Measurements from ENCODE around the gene ADAMTS14. TPM values are rescaled to one million over a fixed set of nuclear protein-coding genes. Genes with fewer than 3 reads are reported as not detected.

The ADAMTS14 gene
- total RNA-seq, 8 experiments from 2014 or later, result 0.05 to 1.9 (median 0.50) TPM

DNA sequence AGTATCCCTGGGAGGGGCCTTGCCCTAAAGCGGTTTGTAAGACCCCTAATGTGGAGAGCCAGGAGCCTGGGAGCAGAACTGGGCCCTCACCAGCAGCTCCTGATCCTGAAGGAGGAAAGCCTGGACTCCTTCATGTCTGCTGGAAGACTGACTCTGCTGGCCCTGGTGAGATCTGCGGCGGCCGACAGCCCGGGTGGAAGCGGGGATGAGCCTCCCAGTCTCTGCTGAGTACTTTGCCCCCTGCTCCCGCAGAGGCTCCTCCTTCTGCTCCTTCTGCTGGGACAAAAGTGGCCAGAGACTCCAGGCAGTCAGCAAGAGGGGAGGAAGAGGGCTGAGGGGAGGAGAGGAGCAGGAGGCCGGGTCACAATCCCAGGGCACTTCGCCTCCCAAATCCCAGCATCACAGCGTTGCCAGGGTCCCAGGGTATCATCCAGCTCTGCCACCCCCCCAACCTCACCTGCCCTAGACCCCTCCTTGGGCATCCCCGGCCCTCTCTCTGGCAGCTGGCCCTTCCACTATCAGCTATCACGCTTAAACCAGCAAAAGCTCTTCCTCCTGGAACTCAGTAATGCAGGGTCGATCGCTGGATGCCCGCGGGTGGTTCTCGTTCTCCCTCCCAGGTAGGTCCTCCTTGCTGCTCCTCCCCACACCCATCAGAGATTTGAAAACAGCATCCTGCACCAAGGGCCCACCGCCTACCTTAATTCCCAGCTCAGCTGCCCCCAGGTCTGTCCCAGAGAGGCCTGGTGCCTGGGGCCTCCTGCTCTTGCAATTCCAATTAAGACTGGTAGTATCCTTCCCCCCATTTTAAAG is 105.0 kb downstream of the ADAMTS14 start:
- H3K27ac ChIP-seq, result no peak overlapping the region
- 60 to 100% (median 97%) methylated on average over 1 to 6 of the region's 18 CpGs; no CpG with 5 or more reads in 6 of the 10 experiments for WGBS, 10 experiments
- H3K4me1 ChIP-seq (replicated peaks in 1 of 2), result peaks cover 0 to 4% of the 10 kb centered on the region in 2 donors
- no peak overlapping the region for H3K4me3 ChIP-seq
- in situ Hi-C loops (cut with MboI; ENCODE audit: low pct_unique_long_range_greater_than_20kb in 2 of 9, low sequenced_read_pairs in 9 of 9, unreplicated experiment in 9 of 9), result no loop called here
- no peak for ATAC-seq (replicated peaks in 6 of 8)

DNA sequence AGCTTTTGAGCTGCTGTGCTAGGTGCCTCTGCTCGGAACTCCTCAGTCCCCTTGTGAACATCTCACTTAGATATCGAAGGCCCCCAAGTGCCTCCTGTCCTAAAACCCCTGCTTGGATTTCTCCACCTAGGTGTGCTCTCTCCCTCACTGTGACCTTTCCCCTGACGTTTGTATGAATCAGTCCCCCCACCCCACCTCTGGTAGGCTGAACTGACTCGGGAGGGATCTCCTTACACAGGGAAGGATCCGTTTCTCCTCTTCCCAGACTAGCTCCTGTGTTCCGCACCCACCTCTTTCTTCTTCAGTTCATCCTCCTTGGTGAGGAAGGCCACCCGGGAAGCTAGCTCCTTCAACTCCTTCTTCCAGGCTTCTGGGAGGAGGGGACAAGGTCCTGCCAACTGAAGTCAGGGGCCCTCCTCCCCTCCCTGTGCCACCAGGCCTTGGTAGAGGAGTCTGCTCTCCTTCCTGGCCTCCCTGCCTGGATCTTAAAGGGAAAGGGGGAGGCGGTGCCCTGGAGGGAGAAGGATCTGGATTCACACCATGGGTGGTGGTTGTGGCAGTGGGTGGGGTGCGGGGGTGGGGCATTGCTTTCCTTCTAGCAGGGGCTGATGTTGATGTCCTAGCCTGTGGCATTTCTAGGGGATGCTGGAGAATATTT is 106.1 kb downstream of the ADAMTS14 start:
- Histone ChIP-seq H3K27ac (no peak overlapping the region), H3K4me1 (replicated peaks in 1 of 2) (peaks cover 0 to 4% of the 10 kb centered on the region in 2 donors), H3K4me3 (no peak overlapping the region)
- ATAC-seq (replicated peaks in 6 of 8), result peak in 3 of 8 experiments; percentile 4 to 17 (median 9)
- 53 to 100% (median 68%) methylated on average over 1 to 5 of the region's 9 CpGs; no CpG with 5 or more reads in 5 of the 10 experiments for WGBS, 10 experiments
- in situ Hi-C loops (cut with MboI; ENCODE audit: low pct_unique_long_range_greater_than_20kb in 2 of 9, low sequenced_read_pairs in 9 of 9, unreplicated experiment in 9 of 9), result no loop called here

DNA sequence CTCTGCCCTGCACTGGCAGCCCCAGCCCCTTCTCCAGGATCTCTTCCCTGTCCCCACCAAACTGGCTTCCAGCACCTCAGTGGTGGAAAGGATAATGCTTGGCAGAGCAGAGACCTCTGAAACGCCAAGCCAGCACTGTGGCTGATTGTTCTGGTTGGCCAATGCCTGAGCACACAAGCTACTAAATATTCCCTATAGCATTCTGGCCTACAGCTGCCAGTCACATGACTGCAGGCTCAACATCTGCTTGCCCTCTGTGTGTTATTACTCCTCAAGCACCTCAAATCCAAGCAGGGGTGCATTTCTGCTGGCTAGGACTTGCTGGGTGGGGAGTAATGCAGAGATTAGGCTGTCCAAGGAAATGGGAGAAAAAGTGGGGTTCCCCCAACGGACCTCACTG is 106.8 kb downstream of the ADAMTS14 start:
- Histone ChIP-seq H3K4me3 (no peak overlapping the region), H3K4me1 (replicated peaks in 1 of 2) (peaks cover 0 to 4% of the 10 kb centered on the region in 2 donors), H3K27ac (no peak overlapping the region)
- in situ Hi-C loops (cut with MboI; ENCODE audit: low pct_unique_long_range_greater_than_20kb in 2 of 9, low sequenced_read_pairs in 9 of 9, unreplicated experiment in 9 of 9), result no loop called here
- WGBS, 10 experiments, result 0 to 100% (median 86%) methylated on average over 1 of the region's 2 CpGs; no CpG with 5 or more reads in 6 of the 10 experiments
- peak in 4 of 8 experiments; percentile 7 to 64 (median 18) for ATAC-seq (replicated peaks in 6 of 8)

DNA sequence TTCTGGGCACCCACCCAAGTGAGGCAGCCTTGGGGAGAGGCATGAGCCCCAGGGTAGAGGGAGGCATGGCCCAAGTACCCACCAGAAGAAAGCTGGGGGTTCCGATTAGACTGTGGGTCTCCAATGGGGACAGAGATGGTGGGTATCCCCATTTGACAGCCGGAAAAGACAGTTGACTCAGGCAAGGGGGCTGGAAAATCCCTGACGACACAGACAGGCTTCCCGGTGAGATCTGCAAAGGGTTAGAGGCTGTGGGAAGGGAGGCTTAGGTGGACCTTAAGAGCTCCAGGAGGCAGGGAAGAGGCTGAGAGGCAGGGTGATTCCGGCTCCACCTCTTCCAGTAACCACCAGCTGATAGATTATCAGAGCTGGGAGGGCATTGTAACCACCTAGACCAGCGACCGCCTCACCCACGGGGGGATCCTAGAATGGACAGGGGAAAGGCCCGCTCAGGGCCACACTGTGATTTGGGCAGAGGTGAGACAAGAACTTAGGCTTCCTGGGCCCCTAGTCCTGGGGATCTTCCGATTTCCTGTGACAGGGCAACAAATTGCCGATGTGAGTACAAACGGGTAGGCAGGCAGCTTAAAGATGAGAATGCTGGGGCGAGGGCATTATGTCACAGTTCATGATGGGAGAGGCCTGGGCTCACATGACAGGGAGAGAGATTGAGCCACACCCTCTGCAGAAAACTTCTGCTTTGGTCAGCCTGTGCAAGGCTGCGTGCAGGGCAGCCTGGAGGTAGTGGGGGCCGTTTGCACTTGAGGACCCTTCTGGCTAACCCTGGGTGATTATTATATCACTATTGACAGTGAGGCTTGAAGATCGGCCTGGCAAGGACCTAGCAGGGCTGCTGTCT is 107.4 kb downstream of the ADAMTS14 start:
- peaks cover 0 to 4% of the 10 kb centered on the region in 2 donors for H3K4me1 ChIP-seq (replicated peaks in 1 of 2)
- in situ Hi-C loops (cut with MboI; ENCODE audit: low pct_unique_long_range_greater_than_20kb in 2 of 9, low sequenced_read_pairs in 9 of 9, unreplicated experiment in 9 of 9), result no loop called here
- no peak overlapping the region for H3K4me3 ChIP-seq
- WGBS, 10 experiments, result 0 to 82% (median 80%) methylated on average over 1 to 9 of the region's 16 CpGs; no CpG with 5 or more reads in 3 of the 10 experiments
- no peak overlapping the region for H3K27ac ChIP-seq
- peak in 4 of 8 experiments; percentile 31 to 82 (median 72) for ATAC-seq (replicated peaks in 6 of 8)

DNA sequence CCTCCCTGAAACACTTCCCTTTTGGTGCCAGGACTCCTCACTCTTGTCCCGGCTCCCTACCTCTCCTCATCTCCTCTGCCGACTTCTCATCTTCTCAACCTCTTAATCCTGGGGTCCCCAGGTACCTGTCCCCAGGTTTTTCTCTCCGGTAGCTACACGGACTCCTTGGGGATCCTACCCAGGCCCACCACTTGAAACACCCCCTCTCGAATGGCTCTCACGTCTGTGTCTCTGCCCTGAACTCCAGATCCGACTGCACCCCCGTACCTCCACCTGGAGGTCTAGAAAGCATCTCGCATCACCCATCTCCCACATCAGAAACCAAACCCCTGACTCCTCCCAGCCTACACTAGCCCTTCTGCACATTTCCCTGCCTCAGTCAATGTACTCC is 108.1 kb downstream of the ADAMTS14 start:
- 80 to 100% (median 89%) methylated on average over 1 to 6 of the region's 9 CpGs; no CpG with 5 or more reads in 3 of the 10 experiments for WGBS, 10 experiments
- ATAC-seq (replicated peaks in 6 of 8), result no peak
- Histone ChIP-seq H3K4me1 (replicated peaks in 1 of 2) (peaks cover 0 to under 1% of the 10 kb centered on the region in 2 donors), H3K27ac (no peak overlapping the region), H3K4me3 (no peak overlapping the region)
- in situ Hi-C loops (cut with MboI; ENCODE audit: low pct_unique_long_range_greater_than_20kb in 2 of 9, low sequenced_read_pairs in 9 of 9, unreplicated experiment in 9 of 9), result no loop called here

DNA sequence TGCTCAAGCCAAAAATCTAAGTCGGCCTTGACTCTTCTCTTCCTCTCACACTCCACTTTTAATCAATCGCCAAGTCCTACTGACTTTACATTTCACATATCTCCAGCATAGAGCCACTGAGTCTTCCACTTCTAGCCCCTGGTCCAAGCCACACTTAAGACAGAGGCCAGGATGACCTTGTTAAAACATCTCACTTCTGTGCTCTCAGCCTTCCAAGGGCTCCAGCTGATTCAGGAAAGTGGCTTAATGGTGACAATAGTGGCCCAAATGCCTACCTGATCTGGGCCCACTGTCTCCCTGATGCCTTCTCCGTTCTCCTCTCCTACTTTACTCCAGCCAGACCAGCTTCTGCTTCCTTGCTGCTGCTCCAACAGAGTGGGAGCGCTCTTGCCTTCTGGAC is 108.5 kb downstream of the ADAMTS14 start:
- no peak overlapping the region for H3K4me3 ChIP-seq
- H3K4me1 ChIP-seq (replicated peaks in 1 of 2), result no peaks in the 10 kb centered on the region
- 60 to 100% (median 81%) methylated on average over 1 to 4 of the region's 4 CpGs; no CpG with 5 or more reads in 2 of the 10 experiments for WGBS, 10 experiments
- no peak overlapping the region for H3K27ac ChIP-seq
- in situ Hi-C loops (cut with MboI; ENCODE audit: low pct_unique_long_range_greater_than_20kb in 2 of 9, low sequenced_read_pairs in 9 of 9, unreplicated experiment in 9 of 9), result no loop called here
- no peak for ATAC-seq (replicated peaks in 6 of 8)

DNA sequence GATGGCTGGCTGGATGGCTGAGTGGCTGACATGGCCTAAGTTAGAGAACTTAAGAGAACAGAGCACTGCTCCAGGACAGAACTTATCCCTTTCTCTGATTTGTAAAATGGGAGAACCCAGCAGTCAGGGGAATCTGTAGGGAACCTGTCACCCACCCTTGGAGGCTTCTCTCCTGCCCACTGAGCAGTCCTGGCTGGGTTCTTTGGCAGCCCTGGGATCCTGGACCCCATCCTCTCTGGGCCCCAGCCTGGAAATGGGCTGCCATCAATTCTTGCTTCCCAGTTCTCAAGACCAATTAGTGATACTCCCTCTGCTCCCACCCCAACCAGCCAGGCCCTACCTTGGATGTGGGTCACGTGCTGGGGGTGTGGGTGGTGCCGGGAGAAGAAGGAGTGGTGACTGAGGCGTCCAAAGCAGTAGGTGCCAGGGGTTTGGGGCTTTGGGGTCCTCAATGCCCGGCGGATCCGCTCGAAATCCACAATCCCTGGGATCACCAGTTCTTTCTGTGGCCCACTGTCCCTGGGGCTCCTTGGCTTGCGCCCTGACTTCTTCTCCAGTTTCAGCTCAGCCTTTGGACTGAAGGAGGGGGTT is 109.2 kb downstream of the ADAMTS14 start:
- no peak for ATAC-seq (replicated peaks in 6 of 8)
- H3K4me1 ChIP-seq (replicated peaks in 1 of 2), result no peaks in the 10 kb centered on the region
- no peak overlapping the region for H3K27ac ChIP-seq
- WGBS, 10 experiments, result 60 to 100% (median 89%) methylated on average over 1 to 7 of the region's 8 CpGs; no CpG with 5 or more reads in 7 of the 10 experiments
- in situ Hi-C loops (cut with MboI; ENCODE audit: low pct_unique_long_range_greater_than_20kb in 2 of 9, low sequenced_read_pairs in 9 of 9, unreplicated experiment in 9 of 9), result no loop called here
- no peak overlapping the region for H3K4me3 ChIP-seq

DNA sequence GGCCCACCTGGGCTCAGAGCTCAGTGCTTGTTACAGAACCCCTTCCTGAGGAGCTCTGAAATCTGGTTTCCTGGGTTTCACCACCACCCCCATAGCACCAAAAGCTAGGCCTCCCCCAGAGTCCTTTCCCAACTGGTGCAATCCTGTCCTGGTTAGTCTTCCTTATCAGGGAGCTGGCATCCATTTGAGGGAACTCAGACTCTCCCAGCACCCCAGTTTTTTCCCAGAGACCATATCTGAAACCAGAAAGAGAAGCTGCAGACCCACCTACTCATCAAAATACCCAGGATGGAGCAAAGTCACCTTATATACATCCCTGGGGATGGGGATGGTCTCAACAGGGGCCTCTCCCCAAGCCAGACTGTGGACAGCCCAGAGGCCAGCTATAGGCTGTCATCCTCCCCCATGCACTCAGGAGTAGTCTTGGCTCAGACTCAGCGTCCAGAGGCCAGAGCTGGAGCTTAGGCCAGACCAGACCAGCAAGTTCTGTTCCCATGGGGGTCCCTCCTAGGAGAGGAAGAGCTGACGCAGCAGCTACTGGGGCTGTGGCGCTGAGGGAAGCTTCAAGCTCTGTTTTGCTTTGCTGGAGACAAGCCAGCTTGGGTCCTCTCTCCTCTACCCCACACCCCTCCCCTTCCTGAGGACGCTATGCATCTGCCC is 109.9 kb downstream of the ADAMTS14 start:
- ATAC-seq (replicated peaks in 6 of 8), result no peak
- no peak overlapping the region for H3K4me3 ChIP-seq
- WGBS, 10 experiments, result 86 to 100% methylated on average over 2 to 3 of the region's 4 CpGs; no CpG with 5 or more reads in 8 of the 10 experiments
- in situ Hi-C loops (cut with MboI; ENCODE audit: low pct_unique_long_range_greater_than_20kb in 2 of 9, low sequenced_read_pairs in 9 of 9, unreplicated experiment in 9 of 9), result no loop called here
- H3K27ac ChIP-seq, result no peak overlapping the region
- H3K4me1 ChIP-seq (replicated peaks in 1 of 2), result no peaks in the 10 kb centered on the region

DNA sequence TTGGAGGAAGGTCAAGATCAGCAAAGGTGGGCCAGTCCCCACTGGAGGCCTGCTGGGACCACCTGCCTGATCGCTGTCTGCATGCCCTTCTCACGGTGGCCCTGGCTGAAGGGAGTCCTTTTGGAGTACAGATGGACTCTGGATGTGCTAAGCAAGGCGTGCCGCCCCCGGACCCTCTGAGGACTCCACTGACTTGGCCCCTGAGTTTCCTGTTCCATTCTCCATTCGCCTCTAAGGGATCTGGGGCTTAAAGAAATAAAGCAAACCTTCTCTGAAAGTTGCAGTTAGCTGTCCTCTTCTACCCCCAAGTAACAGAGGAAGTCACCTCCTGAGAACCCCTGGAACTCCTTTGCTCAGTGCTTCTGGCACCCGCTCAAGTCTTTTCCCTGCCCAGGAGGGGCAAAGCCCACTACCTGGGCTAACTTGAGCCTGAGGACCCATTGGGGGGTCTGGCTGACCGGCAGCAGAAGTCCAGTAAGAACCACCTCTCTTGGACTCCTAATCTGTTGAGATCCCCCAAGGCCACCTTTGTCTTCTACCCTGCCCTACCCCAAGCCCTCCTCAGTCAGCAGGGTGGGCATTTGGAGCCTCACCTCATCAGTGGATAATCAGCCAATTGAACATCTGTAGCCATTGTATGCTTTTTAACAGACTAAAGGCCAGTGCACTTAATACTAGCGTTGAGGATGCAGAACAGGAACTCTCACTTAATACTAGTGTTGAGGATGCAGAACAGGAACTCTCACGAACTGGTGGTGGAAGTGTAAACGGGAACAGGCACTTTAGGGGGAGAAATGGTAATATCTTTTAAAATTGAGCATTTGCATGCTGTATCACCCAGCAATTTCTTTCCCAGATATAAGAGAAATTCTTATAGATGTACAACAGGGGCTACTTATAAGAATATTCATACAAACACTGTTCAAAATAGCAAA is 110.7 kb downstream of the ADAMTS14 start:
- Histone ChIP-seq H3K4me1 (replicated peaks in 1 of 2) (no peaks in the 10 kb centered on the region), H3K4me3 (no peak overlapping the region), H3K27ac (no peak overlapping the region)
- WGBS, 10 experiments, result 28 to 100% (median 75%) methylated on average over 1 to 9 of the region's 11 CpGs; no CpG with 5 or more reads in 2 of the 10 experiments
- in situ Hi-C loops (cut with MboI; ENCODE audit: low pct_unique_long_range_greater_than_20kb in 2 of 9, low sequenced_read_pairs in 9 of 9, unreplicated experiment in 9 of 9), result no loop called here
- no peak for ATAC-seq (replicated peaks in 6 of 8)

DNA sequence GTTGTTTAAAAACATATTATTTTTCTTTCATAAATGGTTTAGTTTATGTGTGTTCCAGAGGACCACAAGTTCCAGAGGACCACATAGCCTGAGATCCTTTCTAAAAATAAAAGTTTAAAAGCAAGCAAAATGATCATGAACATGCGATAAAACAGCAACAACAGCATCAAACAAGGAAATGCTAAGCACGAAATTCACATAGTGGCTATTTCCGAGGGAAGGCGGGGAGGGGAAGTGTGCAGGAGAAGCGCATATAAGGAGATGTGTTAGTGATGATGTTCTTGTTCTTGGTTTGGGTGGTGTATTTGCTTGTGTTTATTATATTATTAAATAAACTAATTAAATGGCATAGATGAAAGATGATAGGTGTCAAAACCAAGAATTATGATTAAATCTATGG is 111.7 kb downstream of the ADAMTS14 start:
- 32 to 83% (median 69%) methylated on average over 2 to 5 of the region's 5 CpGs; no CpG with 5 or more reads in 3 of the 10 experiments for WGBS, 10 experiments
- no peaks in the 10 kb centered on the region for H3K4me1 ChIP-seq (replicated peaks in 1 of 2)
- ATAC-seq (replicated peaks in 6 of 8), result peak in 2 of 8 experiments; percentile 8 to 38
- H3K4me3 ChIP-seq, result no peak overlapping the region
- in situ Hi-C loops (cut with MboI; ENCODE audit: low pct_unique_long_range_greater_than_20kb in 2 of 9, low sequenced_read_pairs in 9 of 9, unreplicated experiment in 9 of 9), result no loop called here
- H3K27ac ChIP-seq, result no peak overlapping the region

DNA sequence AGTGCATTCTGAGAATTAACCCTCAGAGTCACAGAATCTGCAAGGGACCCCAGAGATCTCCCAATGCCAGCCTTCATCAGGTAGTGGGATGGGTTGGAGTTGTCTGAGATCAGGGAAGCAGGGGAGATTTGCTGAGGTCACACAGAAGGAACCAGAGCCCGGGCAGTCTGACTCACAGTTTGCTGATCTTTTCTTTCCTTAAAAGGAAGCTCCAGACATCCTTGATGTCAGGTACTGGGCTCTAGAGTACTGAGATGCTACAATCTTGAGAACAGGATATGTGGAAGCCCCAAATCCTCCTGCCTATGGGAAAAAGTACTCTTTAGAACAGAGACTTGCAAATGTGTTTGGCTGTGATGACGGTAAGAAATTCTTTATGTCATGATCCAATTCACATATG is 112.2 kb downstream of the ADAMTS14 start:
- in situ Hi-C loops (cut with MboI; ENCODE audit: low pct_unique_long_range_greater_than_20kb in 2 of 9, low sequenced_read_pairs in 9 of 9, unreplicated experiment in 9 of 9), result no loop called here
- H3K27ac ChIP-seq, result no peak overlapping the region
- whole genome bisulfite sequencing, 10 experiments, result 10 to 90% (median 59%) methylated on average over 1 to 2 of the region's 2 CpGs; no CpG with 5 or more reads in 4 of the 10 experiments
- peak in 3 of 8 experiments; percentile 34 to 43 (median 42) for ATAC-seq (replicated peaks in 6 of 8)
- no peak overlapping the region for H3K4me3 ChIP-seq
- no peaks in the 10 kb centered on the region for H3K4me1 ChIP-seq (replicated peaks in 1 of 2)
